HEK293 (cell line): ENCODE results near the gene SFMBT2.

Experiments
- CTCF ChIA-PET: fragments of 350-600 bp; formaldehyde crosslinking; extraction: SDS; loops from one replicate; lab custom pipeline; 2021; ENCODE audit warnings: antibody characterized with exemption; lab: Yijun Ruan, JAX
- POLR2A ChIA-PET: fragments of 300-600 bp; formaldehyde crosslinking; extraction: SDS; loops from one replicate; lab custom pipeline; 2020; ENCODE audit warnings: antibody characterized with exemption, inconsistent platforms; lab: Yijun Ruan, JAX
- H3K27ac ChIP-seq: fragments of 200-500 bp; sonication (Bioruptor generic); 2 replicates; pipeline ENCODE4 v1.5.1; 2014; ENCODE audit warnings: low read depth, low read length, control low read depth, inconsistent platforms; ENCODE audit errors: extremely low read depth
- H3K36me3 ChIP-seq, 2 experiments: fragments of 200-500 bp in 1 of 2; sonication (Bioruptor generic) in 1 of 2; 1 replicate in 1 of 2; 2 replicates in 1 of 2; pipeline ENCODE4 v1.5.1; 2014 to 2017; ENCODE audit warnings: inconsistent platforms in 2 of 2, low read length in 2 of 2; ENCODE audit not compliant: control insufficient read depth in 2 of 2, insufficient read depth in 1 of 2
- H3K4me1 ChIP-seq: fragments of 200-500 bp; sonication (Bioruptor generic); 2 replicates; pipeline ENCODE4 v1.5.1; 2014; ENCODE audit warnings: mild to moderate bottlenecking, low read length, inconsistent platforms; ENCODE audit not compliant: control insufficient read depth, insufficient read depth
- H3K4me3 ChIP-seq: 2 replicates; pipeline ENCODE4 v1.5.1; 2011; ENCODE audit warnings: low read depth, mild to moderate bottlenecking, control low read depth, low read length, moderate library complexity
- H3K9me3 ChIP-seq: fragments of 200-500 bp; sonication (Bioruptor generic); 2 replicates; pipeline ENCODE4 v1.5.1; 2014; ENCODE audit warnings: low read depth, low read length, inconsistent platforms; ENCODE audit not compliant: control insufficient read depth, insufficient read depth
- BCL6B ChIP-seq: fragments of 450-650 bp; formaldehyde crosslinking; IDR thresholded peaks from 2 replicates; pipeline ENCODE4 v1.5.1; 2017; ENCODE audit warnings: missing biosample characterization, missing genetic modification characterization
- KLF7 ChIP-seq: fragments of 450-650 bp; formaldehyde crosslinking; IDR thresholded peaks from 2 replicates; pipeline ENCODE4 v1.5.1; 2016; ENCODE audit warnings: missing biosample characterization, missing genetic modification characterization, borderline replicate concordance
- KLF8 ChIP-seq: fragments of 450-650 bp; formaldehyde crosslinking; IDR thresholded peaks from 2 replicates; pipeline ENCODE4 v1.5.1; 2016; ENCODE audit warnings: missing biosample characterization, missing genetic modification characterization
- OSR2 ChIP-seq: fragments of 450-650 bp; formaldehyde crosslinking; IDR thresholded peaks from 2 replicates; pipeline ENCODE4 v1.5.1; 2016; ENCODE audit warnings: missing biosample characterization, missing genetic modification characterization
- PRDM1 ChIP-seq: fragments of 450-650 bp; formaldehyde crosslinking; IDR thresholded peaks from 2 replicates; pipeline ENCODE4; 2016; ENCODE audit warnings: missing biosample characterization, missing genetic modification characterization
- TCF7L2 ChIP-seq: IDR thresholded peaks from 2 replicates; pipeline ENCODE4 v1.6.1; 2011; ENCODE audit warnings: low read depth, mild to moderate bottlenecking, inconsistent platforms, low read length, moderate library complexity, borderline replicate concordance
- TRIM28 ChIP-seq: IDR thresholded peaks from 2 replicates; pipeline ENCODE4 v1.6.1; 2011; ENCODE audit warnings: low read length, control low read depth, borderline replicate concordance
- ZIC2 ChIP-seq: fragments of 450-650 bp; formaldehyde crosslinking; IDR thresholded peaks from 2 replicates; pipeline ENCODE4 v1.5.1; 2016; ENCODE audit warnings: missing biosample characterization, missing genetic modification characterization
- ZNF10 ChIP-seq: fragments of 450-650 bp; formaldehyde crosslinking; IDR thresholded peaks from 2 replicates; pipeline ENCODE4 v1.5.1; 2017; ENCODE audit warnings: missing biosample characterization, missing genetic modification characterization
- ZNF121 ChIP-seq: fragments of 450-650 bp; formaldehyde crosslinking; IDR thresholded peaks from 2 replicates; pipeline ENCODE4 v1.5.1; 2016; ENCODE audit warnings: missing biosample characterization, missing genetic modification characterization
- ZNF184 ChIP-seq: fragments of 450-650 bp; IDR thresholded peaks from 2 replicates; pipeline ENCODE4 v1.5.1; 2018; ENCODE audit warnings: missing biosample characterization, mild to moderate bottlenecking, missing genetic modification characterization
- ZNF221 ChIP-seq: fragments of 450-650 bp; formaldehyde crosslinking; IDR thresholded peaks from 2 replicates; pipeline ENCODE4 v1.5.1; 2017; ENCODE audit warnings: missing biosample characterization, missing genetic modification characterization, borderline replicate concordance
- ZNF223 ChIP-seq: fragments of 450-650 bp; formaldehyde crosslinking; IDR thresholded peaks from 2 replicates; pipeline ENCODE4 v1.5.1; 2016; ENCODE audit warnings: missing biosample characterization, missing genetic modification characterization
- ZNF404 ChIP-seq: fragments of 450-650 bp; formaldehyde crosslinking; IDR thresholded peaks from 2 replicates; pipeline ENCODE4 v1.5.1; 2017; ENCODE audit warnings: missing biosample characterization, missing genetic modification characterization
- ZNF426 ChIP-seq: fragments of 450-650 bp; formaldehyde crosslinking; IDR thresholded peaks from 2 replicates; pipeline ENCODE4 v1.5.1; 2017; ENCODE audit warnings: missing biosample characterization, missing genetic modification characterization, mild to moderate bottlenecking, inconsistent platforms, moderate library complexity
- ZNF473 ChIP-seq: fragments of 450-650 bp; formaldehyde crosslinking; IDR thresholded peaks from 2 replicates; pipeline ENCODE4 v1.5.1; 2017; ENCODE audit warnings: missing biosample characterization, missing genetic modification characterization
- ZNF48 ChIP-seq: fragments of 450-650 bp; formaldehyde crosslinking; IDR thresholded peaks from 2 replicates; pipeline ENCODE4 v1.5.1; 2016; ENCODE audit warnings: missing biosample characterization, missing genetic modification characterization
- ZNF561 ChIP-seq: fragments of 450-650 bp; IDR thresholded peaks from 2 replicates; pipeline ENCODE4 v1.5.1; 2018; ENCODE audit warnings: missing biosample characterization, missing genetic modification characterization, borderline replicate concordance
- ZNF571 ChIP-seq: fragments of 450-650 bp; formaldehyde crosslinking; IDR thresholded peaks from 2 replicates; pipeline ENCODE4 v1.5.0; 2017; ENCODE audit warnings: missing biosample characterization, missing genetic modification characterization
- ZNF585B ChIP-seq: fragments of 450-650 bp; formaldehyde crosslinking; IDR thresholded peaks from 2 replicates; pipeline ENCODE4 v1.5.1; 2016; ENCODE audit warnings: missing biosample characterization, missing genetic modification characterization
- ZNF626 ChIP-seq: fragments of 450-650 bp; sonication (Bioruptor Pico); formaldehyde crosslinking; IDR thresholded peaks from 2 replicates; pipeline ENCODE4 v1.5.1; 2018; ENCODE audit warnings: missing biosample characterization, missing genetic modification characterization, inconsistent platforms
- ZNF660 ChIP-seq: fragments of 450-650 bp; IDR thresholded peaks from 2 replicates; pipeline ENCODE4 v1.5.1; 2018; ENCODE audit warnings: missing biosample characterization, mild to moderate bottlenecking, missing genetic modification characterization
- ZNF704 ChIP-seq: fragments of 450-650 bp; formaldehyde crosslinking; IDR thresholded peaks from 2 replicates; pipeline ENCODE4 v1.5.1; 2016; ENCODE audit warnings: missing biosample characterization, missing genetic modification characterization
- ZXDB ChIP-seq: fragments of 450-650 bp; formaldehyde crosslinking; IDR thresholded peaks from 2 replicates; pipeline ENCODE4 v1.5.1; 2016; ENCODE audit warnings: missing biosample characterization, missing genetic modification characterization
- TF ChIP-seq, protein P1 (sequence below): fragments of 450-650 bp; formaldehyde crosslinking; IDR thresholded peaks from 2 replicates; pipeline ENCODE4 v1.5.1; 2016; ENCODE audit warnings: missing biosample characterization, missing genetic modification characterization
- TF ChIP-seq, protein P2 (sequence below): fragments of 450-650 bp; formaldehyde crosslinking; IDR thresholded peaks from 2 replicates; pipeline ENCODE4 v1.5.1; 2016; ENCODE audit warnings: missing biosample characterization, missing genetic modification characterization

SFMBT2 gene

GRCh38 chr10:7269988-7270387, 140.8 kb downstream of the SFMBT2 start (continued):
- TF ChIP-seq, protein P1, sequence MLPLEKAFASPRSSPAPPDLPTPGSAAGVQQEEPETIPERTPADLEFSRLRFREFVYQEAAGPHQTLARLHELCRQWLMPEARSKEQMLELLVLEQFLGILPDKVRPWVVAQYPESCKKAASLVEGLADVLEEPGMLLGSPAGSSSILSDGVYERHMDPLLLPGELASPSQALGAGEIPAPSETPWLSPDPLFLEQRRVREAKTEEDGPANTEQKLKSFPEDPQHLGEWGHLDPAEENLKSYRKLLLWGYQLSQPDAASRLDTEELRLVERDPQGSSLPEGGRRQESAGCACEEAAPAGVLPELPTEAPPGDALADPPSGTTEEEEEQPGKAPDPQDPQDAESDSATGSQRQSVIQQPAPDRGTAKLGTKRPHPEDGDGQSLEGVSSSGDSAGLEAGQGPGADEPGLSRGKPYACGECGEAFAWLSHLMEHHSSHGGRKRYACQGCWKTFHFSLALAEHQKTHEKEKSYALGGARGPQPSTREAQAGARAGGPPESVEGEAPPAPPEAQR (tag by site-specific recombination): no peak

GRCh38 chr10:7267142-7267541, 143.7 kb downstream of the SFMBT2 start:
- H3K27ac ChIP-seq: no peak overlapping the region
- no peaks in the 10 kb centered on the region for H3K9me3 ChIP-seq
- CTCF ChIA-PET: no interaction called here
- TF ChIP-seq ZNF121: peak; percentile 29; the same call in 1 of the 2 replicates
- TF ChIP-seq PRDM1 (tag by site-specific recombination): no peak
- H3K4me1 ChIP-seq: peaks cover 13% of the 10 kb centered on the region
- no peak overlapping the region for H3K4me3 ChIP-seq
- H3K36me3 ChIP-seq: no peaks in the 10 kb centered on the region
- POLR2A ChIA-PET: no interaction called here

GRCh38 chr10:7265396-7266123, 145.3 kb downstream of the SFMBT2 start:
- ChIA-PET CTCF (no interaction called here), POLR2A (no interaction called here)
- TF ChIP-seq ZNF221 (tag by site-specific recombination): no peak
- peak; percentile 65; the same call in 1 of the 2 replicates for TF ChIP-seq ZNF660 (tag by site-specific recombination)
- no peak for TF ChIP-seq ZXDB (tag by site-specific recombination)
- TF ChIP-seq ZNF426 (tag by site-specific recombination): no peak
- H3K9me3 ChIP-seq: no peaks in the 10 kb centered on the region
- peaks cover 13% of the 10 kb centered on the region for H3K4me1 ChIP-seq
- no peak overlapping the region for H3K27ac ChIP-seq
- no peaks in the 10 kb centered on the region for H3K36me3 ChIP-seq
- H3K4me3 ChIP-seq: no peak overlapping the region

- Histone ChIP-seq H3K9me3 (no peaks in the 10 kb centered on the region), H3K4me1 (peaks cover 13% of the 10 kb centered on the region), H3K36me3 (no peaks in the 10 kb centered on the region), H3K4me3 (no peak overlapping the region), H3K27ac (no peak overlapping the region)
- ChIA-PET CTCF (no interaction called here), POLR2A (no interaction called here)
- TF ChIP-seq ZNF10 (peak; percentile 87), ZNF571 (tag by site-specific recombination) (no peak), TCF7L2 (peak; percentile 82; the same call in 1 of the 2 replicates), ZNF626 (tag by site-specific recombination) (no peak), TRIM28 (peak; percentile 88), BCL6B (tag by site-specific recombination) (no peak), KLF8 (tag by site-specific recombination) (no peak), ZNF404 (no peak), ZNF48 (tag by site-specific recombination) (no peak), ZNF221 (tag by site-specific recombination) (no peak), ZNF561 (no peak), OSR2 (tag by site-specific recombination) (peak; percentile 60), ZNF223 (tag by site-specific recombination) (no peak), ZIC2 (tag by site-specific recombination) (peak; percentile 49; the same call in 1 of the 2 replicates), ZNF184 (no peak), ZNF585B (tag by site-specific recombination) (no peak), ZNF704 (tag by site-specific recombination) (no peak), KLF7 (no peak), ZNF473 (tag by site-specific recombination) (no peak)
- TF ChIP-seq, protein P2, sequence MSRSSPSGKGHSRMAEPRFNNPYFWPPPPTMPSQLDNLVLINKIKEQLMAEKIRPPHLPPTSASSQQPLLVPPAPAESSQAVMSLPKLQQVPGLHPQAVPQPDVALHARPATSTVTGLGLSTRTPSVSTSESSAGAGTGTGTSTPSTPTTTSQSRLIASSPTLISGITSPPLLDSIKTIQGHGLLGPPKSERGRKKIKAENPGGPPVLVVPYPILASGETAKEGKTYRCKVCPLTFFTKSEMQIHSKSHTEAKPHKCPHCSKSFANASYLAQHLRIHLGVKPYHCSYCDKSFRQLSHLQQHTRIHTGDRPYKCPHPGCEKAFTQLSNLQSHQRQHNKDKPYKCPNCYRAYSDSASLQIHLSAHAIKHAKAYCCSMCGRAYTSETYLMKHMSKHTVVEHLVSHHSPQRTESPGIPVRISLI (tag by site-specific recombination): no peak
Observed at GRCh38 chr10:7264313-7264756, 146.5 kb downstream of the SFMBT2 start.
